Activated CD8-positive, alpha-beta memory T cell treated with anti-CD3 and anti-CD28 coated beads, Interleukin-2, amount 50 U/mL, for 1 hour (primary cell): ENCODE data around the gene MYH14.
"Not testable (repeated sequence)": the region's sequence is repeated elsewhere in the genome, so short reads cannot be mapped to it uniquely, and the experiment has no call there.

Source experiments
- DNase-seq: peaks from one replicate; pipeline ENCODE4 v3.0.0-alpha.2; 2020; ENCODE audit errors: extremely low read depth

Gene MYH14

GRCh38 chr19:50333235-50333736, 129.9 kb downstream of the MYH14 start:
- peak; percentile 68 for DNase-seq

DNA sequence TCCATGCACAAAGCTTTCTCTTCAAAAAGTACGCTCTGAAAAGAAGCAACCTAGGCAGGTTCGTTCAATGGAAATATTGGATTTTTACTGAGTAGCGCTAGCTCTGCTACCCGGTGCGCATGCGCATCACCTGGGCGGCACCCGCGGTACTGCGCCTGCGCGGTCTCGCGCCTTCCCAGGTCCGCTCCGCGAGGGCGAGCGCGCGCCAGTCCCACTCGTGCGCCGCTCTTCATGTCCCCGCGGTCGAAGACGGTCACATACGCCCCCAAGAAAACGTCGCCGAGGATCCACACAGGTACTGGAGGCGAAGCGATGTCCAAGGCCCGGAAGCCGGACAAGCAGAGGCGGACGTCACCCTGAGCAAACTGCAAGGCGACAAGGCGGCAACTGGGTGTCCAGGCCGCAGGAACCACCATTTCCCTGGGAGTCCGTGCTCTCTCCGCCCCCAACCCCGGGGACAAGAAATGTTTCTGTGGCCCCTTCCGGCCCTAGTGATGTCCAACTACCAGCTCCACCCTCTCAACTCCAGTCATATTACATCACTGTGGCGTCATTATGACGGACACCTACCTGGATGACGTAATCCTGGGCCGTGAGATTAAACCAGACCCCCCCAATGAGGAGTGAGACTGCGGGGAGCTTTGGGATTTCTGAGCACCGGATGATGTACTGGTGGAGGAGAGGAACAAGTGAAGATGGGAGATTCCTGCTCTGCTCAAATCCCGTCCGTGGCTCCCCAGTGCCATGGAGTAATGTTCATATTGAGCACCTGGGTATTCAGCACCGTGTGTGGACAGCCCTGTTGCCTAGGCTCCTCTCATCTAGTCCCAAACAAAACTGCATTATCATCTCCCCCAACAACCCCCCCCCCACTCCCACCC, 130.6 kb downstream of the MYH14 start:
- no peak for DNase-seq

DNA sequence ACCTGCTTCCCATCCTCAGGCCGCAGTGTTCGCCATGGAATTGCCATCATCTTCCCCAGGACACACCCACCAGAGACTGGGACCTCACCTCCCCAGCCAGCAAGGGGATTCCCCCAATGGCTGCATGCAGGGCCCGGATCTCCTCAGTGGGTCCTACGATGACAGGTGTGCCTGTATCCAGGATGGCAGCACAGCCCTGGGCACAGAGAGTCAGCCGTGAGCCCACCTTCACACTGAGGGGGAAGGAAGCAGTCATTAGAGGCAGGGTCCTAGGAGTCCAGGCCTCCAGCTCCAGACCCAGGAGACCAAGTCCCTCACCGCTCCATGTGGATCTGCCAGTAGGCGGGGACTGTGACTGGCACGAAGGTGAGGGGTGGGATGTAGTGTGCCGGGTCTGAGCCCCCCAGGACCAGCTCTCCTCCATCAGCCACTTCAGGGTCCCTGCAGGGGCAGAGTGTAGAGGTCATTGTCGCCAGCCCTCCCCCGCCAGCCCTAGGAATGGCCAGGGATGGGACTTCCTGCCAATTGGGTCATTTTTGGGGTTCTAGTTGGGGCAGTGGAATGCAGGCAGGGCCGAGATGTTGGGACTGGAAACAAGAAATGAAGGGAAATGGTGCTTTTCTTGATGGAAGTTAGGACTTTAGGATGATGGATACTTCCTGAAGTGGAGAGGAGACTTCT, 131.5 kb downstream of the MYH14 start:
- no peak for DNase-seq

DNA sequence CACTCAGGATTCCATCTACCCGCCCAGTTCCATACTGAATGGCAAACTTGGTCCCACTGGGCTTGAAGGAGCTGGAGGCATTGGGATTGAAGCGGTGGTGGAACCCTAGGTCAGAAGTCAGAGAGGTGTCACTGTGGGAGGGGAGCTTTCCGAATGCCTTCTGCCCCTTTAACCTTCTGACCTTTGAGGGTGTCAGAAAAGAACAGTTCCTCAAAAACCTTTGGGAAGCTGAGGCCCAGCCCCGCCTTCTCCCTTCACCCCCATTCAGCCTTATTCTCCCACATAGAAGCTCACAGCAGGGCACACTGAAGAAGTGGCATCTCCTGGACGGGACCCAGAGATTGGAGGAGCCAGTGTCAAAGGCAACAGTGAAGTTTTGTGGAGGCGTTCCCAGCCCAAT, 133.6 kb downstream of the MYH14 start:
- DNase-seq, result not testable (repeated sequence)

- DNase-seq, result no peak
These were observed 136.9 kb downstream of the MYH14 start for GRCh38 chr19:50340331-50340730.

GRCh38 chr19:50341091-50341564, 137.7 kb downstream of the MYH14 start:
- DNase-seq, result no peak

DNA sequence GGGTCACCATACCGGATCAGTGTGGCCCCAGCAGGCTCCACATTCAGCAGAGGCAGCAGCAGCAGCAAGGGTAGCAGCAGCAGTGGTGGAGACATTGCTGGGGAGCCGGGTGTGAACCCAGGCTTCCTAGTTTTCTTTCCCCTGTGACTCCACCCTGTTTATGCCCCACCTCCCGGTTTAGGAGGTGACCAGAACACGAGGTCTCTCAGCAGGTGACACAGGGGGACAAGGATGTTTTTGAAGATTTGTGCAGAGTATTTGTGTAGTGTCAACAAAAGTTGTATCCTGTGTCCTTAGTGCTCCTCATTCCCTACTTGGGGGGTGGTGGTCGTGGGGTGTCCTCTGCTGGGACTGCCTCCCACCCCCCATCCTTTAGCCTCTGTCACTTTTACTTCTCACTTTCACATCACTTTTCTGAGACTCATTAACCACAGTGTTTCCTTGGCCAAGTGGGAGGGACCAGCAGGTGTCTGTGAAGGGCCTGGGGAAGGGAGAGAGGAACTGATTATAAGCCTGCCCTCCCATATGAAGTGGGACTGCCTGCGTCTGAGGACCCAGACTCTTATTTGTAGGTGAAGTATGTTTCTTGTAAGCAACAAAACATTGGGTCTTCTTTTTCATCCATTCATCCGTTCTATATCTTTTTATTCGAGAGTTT, 141.4 kb downstream of the MYH14 start:
- DNase-seq, result no peak

- DNase-seq, result not testable (repeated sequence)
These were observed 143.7 kb downstream of the MYH14 start for GRCh38 chr19:50347089-50347581.

GRCh38 chr19:50349277-50350057, 146.0 kb downstream of the MYH14 start:
- no peak for DNase-seq

DNA sequence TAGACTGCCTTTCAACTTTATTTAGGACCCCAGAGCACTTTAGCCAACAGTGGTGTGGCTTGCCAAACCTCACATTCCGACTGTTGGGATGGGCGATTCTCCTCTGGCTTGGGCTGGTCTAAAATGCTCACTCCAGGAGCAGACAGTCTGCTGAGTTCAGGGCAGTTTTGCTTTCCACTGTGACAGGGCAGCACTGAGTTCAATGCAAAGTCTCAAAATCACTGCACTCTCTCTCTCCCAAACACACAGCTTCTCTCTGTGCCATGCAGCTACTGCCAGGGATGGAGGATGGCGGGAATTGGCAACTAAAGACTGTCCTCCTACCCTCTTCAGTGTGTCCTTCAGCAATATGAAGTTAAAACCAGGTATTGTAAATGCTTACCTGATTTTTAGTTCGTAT, 148.8 kb downstream of the MYH14 start:
- no peak for DNase-seq

DNA sequence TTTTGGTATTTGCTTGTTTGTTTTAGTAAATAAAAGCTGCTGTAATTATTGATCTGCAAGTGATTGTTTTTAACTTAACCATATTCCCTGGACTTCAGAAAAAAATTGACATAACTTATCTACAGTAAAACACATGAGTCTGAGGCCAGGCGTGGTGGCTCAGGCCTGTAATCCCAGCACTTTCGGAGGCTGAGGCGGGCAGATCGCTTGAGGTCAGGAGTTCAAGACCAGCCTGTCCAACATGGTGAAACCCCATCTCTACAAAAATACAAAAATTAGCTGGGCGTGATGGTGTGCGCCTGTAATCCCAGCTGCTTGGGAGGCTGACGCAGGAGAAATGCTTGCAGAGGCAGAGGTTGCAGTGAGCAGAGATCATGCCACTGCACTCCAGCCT, 150.1 kb downstream of the MYH14 start:
- DNase-seq, result not testable (repeated sequence)

DNA sequence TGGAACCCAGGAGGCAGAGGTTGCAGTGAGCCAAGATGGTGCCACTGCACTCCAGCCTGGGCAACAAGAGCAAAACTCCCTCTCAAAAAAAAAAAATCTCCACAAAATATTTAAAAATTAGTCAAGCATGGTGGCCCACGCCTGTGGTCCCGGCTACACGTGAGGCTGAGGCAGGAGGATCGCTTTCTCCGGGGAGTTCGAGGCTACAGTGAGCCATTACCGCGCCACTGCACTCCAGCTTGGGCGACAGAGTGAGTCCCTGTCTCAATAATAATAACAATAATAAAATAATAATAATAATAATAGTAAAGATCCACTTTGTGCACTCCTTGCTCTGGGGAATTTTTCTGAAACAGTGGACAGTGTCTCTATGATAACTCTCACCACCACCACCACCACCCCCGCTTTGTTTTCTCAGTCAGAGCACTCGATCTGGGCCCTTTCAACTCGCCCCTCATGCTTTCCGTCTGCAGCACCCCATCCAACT, 153.3 kb downstream of the MYH14 start:
- DNase-seq, result no peak

GRCh38 chr19:50357178-50358100, 154.0 kb downstream of the MYH14 start:
- DNase-seq, result peak; percentile 57

GRCh38 chr19:50358483-50359327, 155.3 kb downstream of the MYH14 start:
- peak; percentile 41 for DNase-seq

DNA sequence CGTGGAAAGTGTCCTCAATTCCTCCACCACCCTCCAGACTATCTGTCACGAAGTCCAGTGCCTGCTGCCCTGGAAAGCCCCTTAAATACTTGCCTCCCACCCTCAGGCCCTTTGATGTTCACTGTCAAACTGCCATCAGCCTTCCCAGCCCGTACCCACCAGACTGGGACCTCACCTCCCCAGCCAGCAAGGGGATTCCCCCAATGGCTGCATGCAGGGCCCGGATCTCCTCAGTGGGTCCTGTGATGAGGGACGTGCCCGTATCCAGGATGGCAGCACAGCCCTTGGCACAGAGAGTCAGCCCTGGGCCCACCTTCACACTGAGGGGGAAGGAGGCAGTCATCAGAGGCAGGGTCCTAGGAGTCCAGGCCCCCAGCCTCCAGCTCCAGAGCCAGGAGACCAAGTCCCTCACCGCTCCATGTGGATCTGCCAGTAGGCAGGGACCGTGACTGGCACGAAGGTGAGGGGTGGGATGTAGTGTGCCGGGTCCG, 156.0 kb downstream of the MYH14 start:
- DNase-seq, result no peak
